NT2/D1 (cell line): ENCODE measurements around the gene PTPRN2.

Source experiments
- DNase-seq: peaks from one replicate; pipeline ENCODE4 v3.0.0-alpha.2; 2011; ENCODE audit warnings: low read depth, low spot score
- H3K27me3 ChIP-seq: 2 replicates; pipeline ENCODE4 v1.6.0; 2011; ENCODE audit warnings: mild to moderate bottlenecking; ENCODE audit not compliant: insufficient read length, insufficient read depth
- H3K36me3 ChIP-seq: 2 replicates; pipeline ENCODE4 v1.6.1; 2011; ENCODE audit warnings: mild to moderate bottlenecking, low read length, mixed read lengths; ENCODE audit not compliant: insufficient read depth, insufficient read length
- H3K4me1 ChIP-seq: 2 replicates; pipeline ENCODE4 v1.5.1; 2011; ENCODE audit not compliant: insufficient read depth, insufficient read length
- H3K4me3 ChIP-seq: 2 replicates; pipeline ENCODE4 v1.5.1; 2011; ENCODE audit warnings: low read depth; ENCODE audit not compliant: insufficient read length
- H3K9ac ChIP-seq: 2 replicates; pipeline ENCODE4 v1.6.0; 2011; ENCODE audit warnings: low read depth; ENCODE audit not compliant: insufficient read length
- H3K9me3 ChIP-seq: 2 replicates; pipeline ENCODE4 v1.5.1; 2011; ENCODE audit warnings: mild to moderate bottlenecking, low read length; ENCODE audit not compliant: insufficient read depth
- SUZ12 ChIP-seq: IDR thresholded peaks from 2 replicates; pipeline ENCODE4 v1.6.1; 2011; ENCODE audit not compliant: insufficient read length, insufficient read depth; ENCODE audit errors: extremely low read depth
- YY1 ChIP-seq: IDR thresholded peaks from 2 replicates; pipeline ENCODE4 v1.6.1; 2011; ENCODE audit not compliant: insufficient read length, insufficient read depth
- ZNF274 ChIP-seq: IDR thresholded peaks from 2 replicates; pipeline ENCODE4 v1.6.1; 2011; ENCODE audit warnings: mild to moderate bottlenecking, low read depth, low read length

Gene PTPRN2

GRCh38 chr7:157791261-157791660 lies 796.4 kb downstream of the PTPRN2 start:
- Histone ChIP-seq H3K9ac (no peak overlapping the region), H3K4me1 (peaks cover 6% of the 10 kb centered on the region), H3K36me3 (no peaks in the 10 kb centered on the region), H3K9me3 (no peaks in the 10 kb centered on the region), H3K27me3 (no peaks in the 10 kb centered on the region), H3K4me3 (no peak overlapping the region)
- DNase-seq: no peak
- no peak for TF ChIP-seq YY1
- TF ChIP-seq SUZ12: no peak
- no peak for TF ChIP-seq ZNF274

- Histone ChIP-seq H3K27me3 (no peaks in the 10 kb centered on the region), H3K9ac (no peak overlapping the region), H3K9me3 (no peaks in the 10 kb centered on the region), H3K4me1 (peaks cover 4% of the 10 kb centered on the region), H3K36me3 (no peaks in the 10 kb centered on the region), H3K4me3 (no peak overlapping the region)
- DNase-seq: no peak
- no peak for TF ChIP-seq ZNF274
- no peak for TF ChIP-seq SUZ12
- TF ChIP-seq YY1: no peak
These were observed 797.7 kb downstream of the PTPRN2 start for GRCh38 chr7:157789942-157790341.

- no peak for DNase-seq
- Histone ChIP-seq H3K9me3 (no peaks in the 10 kb centered on the region), H3K27me3 (no peaks in the 10 kb centered on the region)
These were observed 798.5 kb downstream of the PTPRN2 start for GRCh38 chr7:157789094-157789493.

GRCh38 chr7:157788573-157788972 lies 799.0 kb downstream of the PTPRN2 start:
- Histone ChIP-seq H3K4me3 (no peak overlapping the region), H3K36me3 (no peaks in the 10 kb centered on the region), H3K9me3 (no peaks in the 10 kb centered on the region), H3K27me3 (no peaks in the 10 kb centered on the region), H3K4me1 (peaks cover 4% of the 10 kb centered on the region), H3K9ac (no peak overlapping the region)
- TF ChIP-seq SUZ12: no peak
- DNase-seq: no peak

More at GRCh38 chr7:157789094-157789493, 798.5 kb downstream of the PTPRN2 start:
- H3K4me3 ChIP-seq: no peak overlapping the region
- H3K36me3 ChIP-seq: no peaks in the 10 kb centered on the region
- no peak overlapping the region for H3K9ac ChIP-seq
- peaks cover 4% of the 10 kb centered on the region for H3K4me1 ChIP-seq
- no peak for TF ChIP-seq ZNF274
- TF ChIP-seq SUZ12: no peak

- Histone ChIP-seq H3K4me1 (peaks cover under 1% of the 10 kb centered on the region), H3K9ac (no peak overlapping the region), H3K36me3 (no peaks in the 10 kb centered on the region), H3K4me3 (no peak overlapping the region), H3K9me3 (no peaks in the 10 kb centered on the region), H3K27me3 (no peaks in the 10 kb centered on the region)
- no peak for DNase-seq
- TF ChIP-seq ZNF274 (no peak), YY1 (no peak), SUZ12 (no peak)
These were observed 800.3 kb downstream of the PTPRN2 start for GRCh38 chr7:157787275-157787701.

GRCh38 chr7:157786375-157787274 lies 801.0 kb downstream of the PTPRN2 start:
- TF ChIP-seq YY1: no peak
- no peak for TF ChIP-seq SUZ12
- no peak for TF ChIP-seq ZNF274
- no peaks in the 10 kb centered on the region for H3K4me1 ChIP-seq

GRCh38 chr7:157785486-157786186 lies 802.0 kb downstream of the PTPRN2 start:
- no peaks in the 10 kb centered on the region for H3K36me3 ChIP-seq
- no peak for DNase-seq
- no peak for TF ChIP-seq ZNF274
- no peak for TF ChIP-seq YY1
- TF ChIP-seq SUZ12: no peak
- H3K9ac ChIP-seq: no peak overlapping the region
- H3K4me1 ChIP-seq: no peaks in the 10 kb centered on the region
- no peaks in the 10 kb centered on the region for H3K27me3 ChIP-seq
- H3K9me3 ChIP-seq: no peaks in the 10 kb centered on the region
- no peak overlapping the region for H3K4me3 ChIP-seq

More at GRCh38 chr7:157786375-157787274, 801.0 kb downstream of the PTPRN2 start:
- no peaks in the 10 kb centered on the region for H3K9me3 ChIP-seq
- H3K36me3 ChIP-seq: no peaks in the 10 kb centered on the region
- no peak overlapping the region for H3K9ac ChIP-seq
- no peak for DNase-seq
- H3K27me3 ChIP-seq: no peaks in the 10 kb centered on the region
- H3K4me3 ChIP-seq: no peak overlapping the region
